Measurements from ENCODE around the gene SULT4A1. TPM values are rescaled to one million over a fixed set of nuclear protein-coding genes. Genes with fewer than 3 reads are reported as not detected.

The SULT4A1 gene
- total and polyA plus RNA-seq, 2 of the 4 experiments (the other 2 are of a cell fraction) = 1.1 to 5.2 TPM

DNA sequence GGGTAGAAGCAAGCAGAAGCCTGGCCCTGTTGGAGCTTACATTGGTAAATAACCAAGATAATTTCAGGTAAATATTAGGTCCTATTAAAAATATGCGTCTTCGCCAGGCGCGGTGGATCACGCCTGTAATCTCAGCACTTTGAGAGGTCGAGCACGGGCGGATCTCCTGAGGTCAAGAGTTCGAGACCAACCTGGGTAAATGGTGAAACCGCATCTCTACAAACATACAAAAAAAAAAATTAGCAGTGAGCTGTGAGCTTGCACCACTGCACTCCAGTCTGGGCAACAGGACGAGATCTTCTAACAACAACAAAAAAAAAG is 529 bp upstream of the SULT4A1 start:
- Histone ChIP-seq H3K14ac (replicated peaks; ENCODE audit: low read depth, low read length) (no peak overlapping the region), H3K9ac (ENCODE audit: low read depth, low read length) (no peak overlapping the region), H2AFZ (replicated peaks; ENCODE audit: low read length, poor library complexity) (peak overlapping the region; percentile 74), H3K27me3 (ENCODE audit: control insufficient read depth, insufficient read depth, low read length) (peaks cover 6% of the 10 kb centered on the region), H4K5ac (ENCODE audit: low read depth, low read length) (no peak overlapping the region), H3K4ac (ENCODE audit: low read depth, low read length) (no peak overlapping the region), H2BK5ac (ENCODE audit: low read depth, low read length, poor library complexity, severe bottlenecking) (no peak overlapping the region), H3K27ac (ENCODE audit: insufficient read depth, low read length) (no peak overlapping the region), H3K4me1 (ENCODE audit: control insufficient read depth, insufficient read depth, low read length) (no peaks in the 10 kb centered on the region), H3K4me3 (ENCODE audit: insufficient read depth, low read depth, low read length) (no peak overlapping the region; the same call in 1 of the 2 replicates), H3K36me3 (ENCODE audit: control insufficient read depth, insufficient read depth, low read length) (no peaks in the 10 kb centered on the region), H2BK120ac (ENCODE audit: low read depth, low read length) (no peak overlapping the region), H4K8ac (ENCODE audit: low read depth in 2 of 2, low read length in 2 of 2) (no peak overlapping the region), H4K20me1 (ENCODE audit: insufficient read depth, low read length) (no peaks in the 10 kb centered on the region), H2AK5ac (ENCODE audit: low read depth, low read length) (no peak overlapping the region), H3K18ac (ENCODE audit: low read depth, low read length) (no peak overlapping the region), H3K9me1 (ENCODE audit: insufficient read depth, low read length) (no peaks in the 10 kb centered on the region), H3K4me2 (ENCODE audit: low read depth, low read length) (peak overlapping the region; percentile 65), H2AK9ac (replicated peaks; ENCODE audit: low read depth, low read length, poor library complexity) (no peak overlapping the region), H3K56ac (ENCODE audit: extremely low read depth, insufficient read depth, low read length) (no peak overlapping the region), H2BK15ac (ENCODE audit: low read depth, low read length) (no peak overlapping the region), H4K91ac (ENCODE audit: insufficient read depth, low read depth, low read length) (no peak overlapping the region), H3K23ac (ENCODE audit: low read depth, low read length) (no peak overlapping the region), H2BK20ac (ENCODE audit: low read depth, low read length) (no peak overlapping the region), H3K79me1 (ENCODE audit: low read depth in 1 of 2, low read length in 2 of 2) (no peaks in the 10 kb centered on the region; a peak in 1 of 4 replicates), H3K9me3 (ENCODE audit: control insufficient read depth, insufficient read depth, low read length) (no peaks in the 10 kb centered on the region)
- ChIA-PET CTCF (interaction anchor here (0.6 kb wide), 1 partner anchor 18 kb away, joined by 3 read pairs; no protein-coding TSS in a partner anchor), POLR2A (ENCODE audit: unreplicated experiment) (no interaction called here)
- in situ Hi-C loops (cut with MboI; ENCODE audit: low sequenced_read_pairs) = no loop called here
- intact Hi-C loops (cut with micrococcal nuclease) = no loop called here
- no CpG with 5 or more reads among the region's 11 CpGs for WGBS, 2 experiments (ENCODE audit: extremely low coverage in 2 of 2, insufficient read length in 1 of 2)
- dilution Hi-C loops (cut with HindIII; ENCODE audit: low sequenced_read_pairs, unreplicated experiment) = no loop called here
- no peak for ATAC-seq (ENCODE audit: low read depth)
- no peak for TF ChIP-seq SMC3 (IDR thresholded peaks at IDR 0.05; ENCODE audit: low read depth, low read length)
- TF ChIP-seq MXI1 (IDR thresholded peaks at IDR 0.05; ENCODE audit: borderline replicate concordance, low read depth, low read length) = no peak
- TF ChIP-seq CEBPB (IDR thresholded peaks at IDR 0.05; ENCODE audit: low read depth, low read length) = no peak
- no peak for TF ChIP-seq POLR2A (IDR thresholded peaks at IDR 0.05; ENCODE audit: low read depth, low read length)
- TF ChIP-seq RCOR1 (IDR thresholded peaks at IDR 0.05; ENCODE audit: insufficient replicate concordance, low read length) = no peak
- TF ChIP-seq MAZ (IDR thresholded peaks at IDR 0.05; ENCODE audit: borderline replicate concordance, low read depth, low read length) = no peak
- TF ChIP-seq NFE2L2 (IDR thresholded peaks at IDR 0.05; ENCODE audit: low read depth, low read length) = no peak
- TF ChIP-seq RFX5 (IDR thresholded peaks at IDR 0.05; ENCODE audit: low read depth, low read length) = no peak
- TF ChIP-seq BHLHE40 (IDR thresholded peaks at IDR 0.05; ENCODE audit: low read depth, low read length) = no peak
- TF ChIP-seq MAFK (IDR thresholded peaks at IDR 0.05; ENCODE audit: low read depth, low read length) = no peak
- no peak for TF ChIP-seq FOS (IDR thresholded peaks at IDR 0.05; ENCODE audit: low read depth, low read length)
- TF ChIP-seq, protein P1, sequence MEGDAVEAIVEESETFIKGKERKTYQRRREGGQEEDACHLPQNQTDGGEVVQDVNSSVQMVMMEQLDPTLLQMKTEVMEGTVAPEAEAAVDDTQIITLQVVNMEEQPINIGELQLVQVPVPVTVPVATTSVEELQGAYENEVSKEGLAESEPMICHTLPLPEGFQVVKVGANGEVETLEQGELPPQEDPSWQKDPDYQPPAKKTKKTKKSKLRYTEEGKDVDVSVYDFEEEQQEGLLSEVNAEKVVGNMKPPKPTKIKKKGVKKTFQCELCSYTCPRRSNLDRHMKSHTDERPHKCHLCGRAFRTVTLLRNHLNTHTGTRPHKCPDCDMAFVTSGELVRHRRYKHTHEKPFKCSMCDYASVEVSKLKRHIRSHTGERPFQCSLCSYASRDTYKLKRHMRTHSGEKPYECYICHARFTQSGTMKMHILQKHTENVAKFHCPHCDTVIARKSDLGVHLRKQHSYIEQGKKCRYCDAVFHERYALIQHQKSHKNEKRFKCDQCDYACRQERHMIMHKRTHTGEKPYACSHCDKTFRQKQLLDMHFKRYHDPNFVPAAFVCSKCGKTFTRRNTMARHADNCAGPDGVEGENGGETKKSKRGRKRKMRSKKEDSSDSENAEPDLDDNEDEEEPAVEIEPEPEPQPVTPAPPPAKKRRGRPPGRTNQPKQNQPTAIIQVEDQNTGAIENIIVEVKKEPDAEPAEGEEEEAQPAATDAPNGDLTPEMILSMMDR (conservative IDR thresholded peaks at IDR 0.05; ENCODE audit: low read depth, low read length) = no peak
- TF ChIP-seq, protein P2, sequence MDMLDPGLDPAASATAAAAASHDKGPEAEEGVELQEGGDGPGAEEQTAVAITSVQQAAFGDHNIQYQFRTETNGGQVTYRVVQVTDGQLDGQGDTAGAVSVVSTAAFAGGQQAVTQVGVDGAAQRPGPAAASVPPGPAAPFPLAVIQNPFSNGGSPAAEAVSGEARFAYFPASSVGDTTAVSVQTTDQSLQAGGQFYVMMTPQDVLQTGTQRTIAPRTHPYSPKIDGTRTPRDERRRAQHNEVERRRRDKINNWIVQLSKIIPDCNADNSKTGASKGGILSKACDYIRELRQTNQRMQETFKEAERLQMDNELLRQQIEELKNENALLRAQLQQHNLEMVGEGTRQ (IDR thresholded peaks at IDR 0.05; ENCODE audit: low read depth, low read length) = no peak
- no TSS peak for BruUV-seq (replicated peaks)
- no peak for DNase-seq
